K562 (cell line): ENCODE measurements around the gene ITPRID2.

Source experiments
- BRCA1 ChIP-seq, 2 experiments: fragments of 450-650 bp in 1 of 2; sonication (generic) in 1 of 2; formaldehyde crosslinking in 1 of 2; IDR thresholded peaks; 2 replicates each; pipeline versions ENCODE4 v1.5.0 to v1.6.1; 2017 to 2020; ENCODE audit warnings: mild to moderate bottlenecking in 1 of 2, missing genetic modification reagents in 1 of 2
- CREB1 ChIP-seq, 2 experiments: sonication (generic) in 1 of 2; formaldehyde crosslinking in 1 of 2; IDR thresholded peaks; 2 replicates each; pipeline versions ENCODE4 v1.6.1 to v1.8.0; 2012 to 2022; ENCODE audit warnings: inconsistent platforms in 1 of 2, mild to moderate bottlenecking in 1 of 2, missing genetic modification reagents in 1 of 2, moderate library complexity in 1 of 2
- GABPA ChIP-seq: fragments of 200-800 bp; sonication (Bioruptor generic); conservative IDR thresholded peaks from 2 replicates; pipeline ENCODE4 v1.6.1; 2016; ENCODE audit warnings: low read depth, missing genetic modification characterization, missing compliant biosample characterization
- ZNF263 ChIP-seq: sonication (generic); formaldehyde crosslinking; IDR thresholded peaks from 2 replicates; pipeline ENCODE4 v1.8.0; 2022; ENCODE audit warnings: mild to moderate bottlenecking, missing genetic modification reagents, borderline replicate concordance

DNA sequence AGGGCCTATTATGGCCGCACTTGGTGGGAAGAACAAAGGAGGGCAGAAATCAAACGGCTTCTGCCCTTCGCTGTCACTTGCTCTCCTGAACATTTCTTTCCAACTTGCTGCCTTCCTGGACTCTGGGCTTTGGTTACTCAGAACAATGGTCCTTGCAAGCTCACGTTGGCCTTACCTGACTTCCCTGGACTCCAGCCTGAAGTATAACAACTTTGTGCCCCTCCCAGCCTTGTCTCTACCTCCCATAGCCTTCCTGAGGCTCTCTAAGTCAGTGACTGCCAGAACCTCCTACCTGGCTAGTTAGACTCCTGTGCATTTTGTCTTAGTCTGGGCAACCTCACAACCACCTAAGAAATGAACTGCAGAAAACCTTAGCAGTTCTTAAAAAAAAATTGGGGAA is 30.2 kb upstream of the ITPRID2 start:
- TF ChIP-seq ZNF263 (no peak), CREB1 (IDR thresholded peaks at IDR 0.05) (no peak), CREB1 (CRISPR knock-in tag; IDR thresholded peaks at IDR 0.05) (no peak), BRCA1 (IDR thresholded peaks at IDR 0.05) (no peak), BRCA1 (CRISPR knock-in tag; IDR thresholded peaks at IDR 0.05) (no peak), GABPA (no peak)
